Mesodermal cell (in vitro differentiated cells): ENCODE results near the gene CS.

ENCODE experiments used
- H3K27ac ChIP-seq: 2 replicates; pipeline ENCODE4 v1.7.0; 2013; ENCODE audit warnings: mild to moderate bottlenecking, low read depth, low read length, moderate library complexity; ENCODE audit not compliant: severe bottlenecking
- H3K36me3 ChIP-seq: 2 replicates; pipeline ENCODE4 v1.7.1; 2013; ENCODE audit warnings: mild to moderate bottlenecking, low read length, moderate library complexity; ENCODE audit not compliant: control insufficient read depth, insufficient read depth
- H3K4me1 ChIP-seq: one replicate; pipeline ENCODE4 v1.7.1; 2013; ENCODE audit warnings: mild to moderate bottlenecking, low read length; ENCODE audit not compliant: insufficient read depth, control insufficient read depth, poor library complexity, severe bottlenecking
- H3K4me3 ChIP-seq: 2 replicates; pipeline ENCODE4 v1.7.0; 2013; ENCODE audit warnings: low read length, control low read depth, mild to moderate bottlenecking; ENCODE audit not compliant: insufficient read depth, poor library complexity, severe bottlenecking; ENCODE audit errors: extremely low read depth
- H3K9me3 ChIP-seq: 2 replicates; pipeline ENCODE4 v1.7.1; 2013; ENCODE audit warnings: mild to moderate bottlenecking, low read length, moderate library complexity; ENCODE audit not compliant: control insufficient read depth
- WGBS, 2 experiments: methylation state at CpG; one replicate each; pipeline ENCODE4 v1.1.5; 2013; ENCODE audit warnings: missing lambda C conversion rate in 2 of 2; ENCODE audit not compliant: insufficient coverage in 2 of 2; 5-methylcytosine and 5-hydroxymethylcytosine counted together

Gene CS

GRCh38 chr12:56321027-56321426 lies 20.9 kb upstream of the CS start:
- Histone ChIP-seq H3K9me3 (no peaks in the 10 kb centered on the region), H3K4me3 (no peak overlapping the region), H3K4me1 (peaks cover 5% of the 10 kb centered on the region), H3K27ac (no peak overlapping the region), H3K36me3 (peaks cover 53% of the 10 kb centered on the region)
- 69 to 89% methylated on average over 1 to 2 of the region's 2 CpGs for WGBS, 2 experiments

- H3K9me3 ChIP-seq = no peaks in the 10 kb centered on the region
- 50 to 92% methylated on average over 2 to 3 of the region's 3 CpGs for WGBS, 2 experiments
- H3K27ac ChIP-seq = no peak overlapping the region
- H3K4me1 ChIP-seq = peaks cover 11% of the 10 kb centered on the region
- peaks cover 41% of the 10 kb centered on the region for H3K36me3 ChIP-seq
- no peak overlapping the region for H3K4me3 ChIP-seq
Measured at GRCh38 chr12:56317675-56318074, 17.5 kb upstream of the CS start.

- WGBS, 2 experiments = 0% methylated on average over 61 of the region's 62 CpGs
- Histone ChIP-seq H3K4me1 (peaks cover 11% of the 10 kb centered on the region), H3K9me3 (no peaks in the 10 kb centered on the region), H3K4me3 (peak within 1 kb of the TSS; percentile 85), H3K36me3 (peaks cover 45% of the 10 kb centered on the region), H3K27ac (peak within 1 kb of the TSS; percentile 86)
Measured at GRCh38 chr12:56315622-56316473, 15.7 kb upstream of the CS start, which contains the start of gene CNPY2. TSS of gene CNPY2 (minus strand) at chr12:56315988. CDS start at chr12:56315217, 771 bp downstream.

- 0 to 1% methylated on average over 6 to 7 of the region's 11 CpGs for WGBS, 2 experiments
- H3K27ac ChIP-seq = peak overlapping the region; percentile 86
- peak overlapping the region; percentile 85 for H3K4me3 ChIP-seq
- H3K4me1 ChIP-seq = peaks cover 11% of the 10 kb centered on the region
- H3K36me3 ChIP-seq = peaks cover 51% of the 10 kb centered on the region
- no peaks in the 10 kb centered on the region for H3K9me3 ChIP-seq
Measured at GRCh38 chr12:56315249-56315621, 15.1 kb upstream of the CS start.

- Histone ChIP-seq H3K36me3 (peaks cover 71% of the 10 kb centered on the region), H3K27ac (no peak overlapping the region)
- 96 to 99% methylated on average over 12 of the region's 12 CpGs for WGBS, 2 experiments
Measured at GRCh38 chr12:56311003-56311402, 10.9 kb upstream of the CS start.

DNA sequence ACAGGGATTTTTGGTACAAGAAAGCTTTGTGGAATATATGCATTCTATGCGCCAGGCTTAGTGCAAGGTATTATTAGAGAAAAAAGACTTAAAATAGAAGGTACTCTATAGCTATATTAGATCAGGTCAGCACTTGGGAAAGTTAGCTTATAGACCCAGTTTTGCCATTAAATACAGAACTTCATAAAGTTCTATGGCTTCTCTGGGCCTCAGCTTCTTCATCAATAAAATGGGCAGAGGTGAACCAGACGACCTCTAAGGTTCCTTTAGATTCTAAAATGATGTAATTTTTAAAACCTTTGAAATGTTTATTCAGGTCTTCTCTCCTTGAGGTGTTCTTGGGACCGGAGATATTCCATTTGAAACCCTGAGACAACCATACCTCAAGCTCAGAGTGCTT lies 8.6 kb upstream of the CS start:
- H3K27ac ChIP-seq = no peak overlapping the region
- H3K9me3 ChIP-seq = no peaks in the 10 kb centered on the region
- H3K4me1 ChIP-seq = no peaks in the 10 kb centered on the region
- 80 to 90% methylated on average over 1 to 2 of the region's 3 CpGs for WGBS, 2 experiments
- peaks cover 78% of the 10 kb centered on the region for H3K36me3 ChIP-seq
- H3K4me3 ChIP-seq = no peak overlapping the region

More at GRCh38 chr12:56311003-56311402, 10.9 kb upstream of the CS start:
- Histone ChIP-seq H3K4me3 (no peak overlapping the region), H3K4me1 (peaks cover 7% of the 10 kb centered on the region), H3K9me3 (no peaks in the 10 kb centered on the region)

DNA sequence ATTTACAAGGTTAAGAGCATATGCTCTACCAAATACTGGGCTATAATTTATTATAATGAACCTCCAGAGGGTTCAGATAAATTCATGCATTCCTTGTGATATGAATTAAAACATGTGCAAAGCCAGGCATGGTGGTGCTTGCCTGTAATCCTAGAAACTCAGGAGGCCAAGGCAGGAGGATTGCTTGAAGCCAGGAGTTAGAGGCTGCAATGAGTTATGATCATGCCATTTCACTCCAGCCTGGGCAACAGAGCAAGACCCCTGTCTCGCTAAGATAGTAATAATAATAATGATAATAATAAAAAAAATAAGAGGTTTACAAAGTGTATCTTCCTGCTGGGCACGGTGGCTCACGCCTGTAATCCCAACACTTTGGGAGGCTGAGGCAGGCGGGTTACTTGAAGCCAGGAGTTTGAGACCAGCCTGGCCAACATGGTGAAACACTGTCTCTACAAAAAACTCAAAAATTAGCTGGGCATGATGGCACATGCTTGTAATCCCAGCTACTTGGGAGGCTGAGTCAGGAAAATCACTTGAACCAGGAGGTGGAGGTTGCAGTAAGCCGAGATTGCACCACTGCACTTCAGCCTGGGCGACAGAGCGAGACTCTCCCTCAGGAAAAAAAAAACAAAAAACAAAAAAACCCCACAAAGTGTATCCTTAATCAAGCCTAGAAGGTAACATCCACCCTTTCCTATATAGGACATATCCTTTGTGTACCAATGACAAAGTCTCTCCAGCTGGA lies 7.3 kb upstream of the CS start:
- Histone ChIP-seq H3K9me3 (no peaks in the 10 kb centered on the region), H3K27ac (no peak overlapping the region), H3K36me3 (peaks cover 80% of the 10 kb centered on the region), H3K4me3 (no peak overlapping the region), H3K4me1 (no peaks in the 10 kb centered on the region)
- WGBS, 2 experiments = 94 to 98% methylated on average over 4 to 6 of the region's 7 CpGs

GRCh38 chr12:56304872-56305590 lies 4.9 kb upstream of the CS start:
- 96% methylated on average over 4 of the region's 8 CpGs; no CpG with 5 or more reads in 1 of the 2 experiments for WGBS, 2 experiments
- Histone ChIP-seq H3K27ac (no peak overlapping the region), H3K36me3 (peaks cover 70% of the 10 kb centered on the region), H3K9me3 (no peaks in the 10 kb centered on the region), H3K4me3 (no peak overlapping the region), H3K4me1 (no peaks in the 10 kb centered on the region)

DNA sequence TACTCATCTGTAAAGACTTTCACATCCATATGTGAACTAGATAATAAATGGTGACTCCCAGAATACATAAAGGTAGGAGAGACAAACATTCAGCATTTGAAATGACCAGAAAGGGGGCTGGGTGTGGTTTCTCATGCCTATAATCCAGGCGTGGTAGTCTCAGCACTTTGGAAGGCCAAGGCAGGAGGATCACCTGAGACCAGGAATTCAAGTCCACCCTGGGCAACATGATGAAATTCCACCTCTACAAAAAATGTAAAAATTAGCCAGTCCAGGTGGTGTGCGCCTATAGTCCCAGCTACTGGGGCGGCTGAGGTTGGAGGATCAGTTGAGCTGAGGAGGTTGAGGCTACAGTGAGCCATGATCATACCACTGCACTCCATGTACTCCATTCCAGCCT lies 4.1 kb upstream of the CS start:
- Histone ChIP-seq H3K27ac (no peak overlapping the region), H3K9me3 (no peaks in the 10 kb centered on the region), H3K36me3 (peaks cover 64% of the 10 kb centered on the region), H3K4me1 (no peaks in the 10 kb centered on the region), H3K4me3 (no peak overlapping the region)
- WGBS, 2 experiments = 79 to 100% methylated on average over 2 to 3 of the region's 3 CpGs

DNA sequence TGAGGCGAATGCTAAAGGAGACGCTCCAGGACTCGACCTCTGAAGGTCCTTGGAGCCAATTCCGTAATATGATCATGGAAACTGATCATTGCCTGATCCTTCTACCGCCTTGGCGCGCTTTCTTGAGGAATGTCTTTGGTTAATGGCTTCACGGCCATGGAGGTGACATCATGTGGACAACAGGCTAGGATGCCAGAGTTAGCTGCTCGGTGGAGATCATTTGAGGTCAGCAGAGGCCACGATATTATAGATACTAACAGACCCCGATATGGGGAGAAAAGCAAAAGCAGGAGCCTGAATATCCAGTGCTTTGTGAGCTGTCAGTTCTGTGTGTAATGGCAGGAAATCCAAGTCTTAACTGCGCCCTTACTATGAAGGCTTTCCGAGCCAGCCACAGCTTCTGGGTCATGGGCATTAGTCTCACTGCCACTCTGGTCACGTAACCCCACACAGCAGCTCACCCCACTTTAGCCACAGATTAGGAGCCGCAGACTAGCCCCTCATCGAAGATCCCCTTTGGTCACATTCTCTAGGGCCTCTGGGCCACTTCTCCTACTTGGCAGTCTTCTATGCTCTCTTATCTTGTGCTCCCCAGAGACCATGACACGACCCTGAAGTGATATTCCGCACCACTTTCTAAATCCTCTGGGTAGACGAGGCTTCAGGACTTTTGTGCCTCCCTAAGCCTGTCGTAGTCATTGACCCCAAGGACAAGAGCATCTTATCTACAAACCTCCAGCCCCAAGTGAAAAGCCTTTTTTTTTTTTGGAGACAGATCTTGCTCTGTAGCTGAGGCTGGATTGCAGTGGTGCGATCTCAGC lies 724 bp upstream of the CS start:
- Histone ChIP-seq H3K4me1 (peaks cover 6% of the 10 kb centered on the region), H3K36me3 (peaks cover 61% of the 10 kb centered on the region), H3K9me3 (no peaks in the 10 kb centered on the region), H3K4me3 (peak overlapping the region; percentile 94), H3K27ac (peak overlapping the region; percentile 68)
- WGBS, 2 experiments = 67 to 73% methylated on average over 19 of the region's 21 CpGs
